DND-41 (cell line): ENCODE data around the gene HDGFL1.

Source experiments
- CTCF ChIP-seq: IDR thresholded peaks from 2 replicates; pipeline ENCODE4 v1.5.1; 2012; ENCODE audit warnings: borderline replicate concordance, low read length, moderate library complexity, mild to moderate bottlenecking; ENCODE audit not compliant: poor library complexity, severe bottlenecking; ENCODE audit errors: extremely low read depth
- EZH2 ChIP-seq: IDR thresholded peaks from 3 replicates; pipeline ENCODE4 v1.6.1; 2012; ENCODE audit warnings: borderline replicate concordance, low read depth, mild to moderate bottlenecking, moderate library complexity, low read length, inconsistent platforms; ENCODE audit not compliant: severe bottlenecking

DNA sequence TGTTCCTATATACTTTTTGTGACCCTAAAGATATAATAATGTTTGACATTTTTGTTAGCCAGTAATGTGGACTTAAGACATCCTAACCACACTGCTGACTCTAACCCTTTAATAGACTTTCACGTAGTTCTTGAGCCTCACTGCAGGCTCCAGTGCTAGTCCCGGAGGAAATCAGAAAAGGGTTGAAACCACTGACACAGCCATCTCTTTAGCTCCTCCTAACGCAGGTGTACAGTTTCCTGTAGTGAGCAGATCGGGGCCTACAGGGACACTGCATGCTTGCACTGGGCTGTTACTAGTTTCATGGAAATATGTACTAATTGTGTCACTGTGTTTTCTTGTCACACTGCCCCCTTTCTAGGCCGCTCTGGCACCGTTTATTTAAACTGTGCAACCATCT, 512 bp upstream of the HDGFL1 start:
- TF ChIP-seq CTCF (no peak), EZH2 (no peak)
